H1 (cell line): Measurements from ENCODE around the gene CLINT1. TPM values are rescaled to one million over a fixed set of nuclear protein-coding genes. Genes with fewer than 3 reads are reported as not detected.

ENCODE experiments used
- CTCF ChIA-PET: fragments of 300-600 bp; sonication (Branson Sonifier 250); formaldehyde crosslinking; loops from one replicate; lab custom pipeline; 2021; ENCODE audit not compliant: partially characterized antibody; lab: Charles Lee
- POLR2A ChIA-PET: fragments of 300-600 bp; sonication (Branson Sonifier 250); formaldehyde crosslinking; loops from one replicate; lab custom pipeline; 2021; ENCODE audit warnings: inconsistent platforms; ENCODE audit not compliant: partially characterized antibody; lab: Charles Lee
- DNase-seq, 2 experiments: peaks; one replicate each; pipeline versions ENCODE4 v3.0.0 to v3.0.0-alpha.2; 2010 to 2022; ENCODE audit warnings: low spot score in 2 of 2, low read depth in 1 of 2, mixed read lengths in 1 of 2
- FAIRE-seq: peaks from 2 replicates; lab custom pipeline; 2011; peaks lifted over from hg19 to GRCh38; lab: Jason Lieb, UNC
- H2AFZ ChIP-seq: 2 replicates; pipeline ENCODE4 v1.8.1; 2012; ENCODE audit warnings: low read length, inconsistent platforms
- H2AK5ac ChIP-seq: 2 replicates; pipeline ENCODE4 v1.6.1; 2013; ENCODE audit warnings: low read depth, low read length
- H2BK120ac ChIP-seq: replicated peaks from 2 replicates; pipeline ENCODE3; 2013; ENCODE audit warnings: low read depth, low read length, inconsistent platforms
- H2BK12ac ChIP-seq: 2 replicates; pipeline ENCODE4 v1.6.1; 2013; ENCODE audit warnings: low read depth, low read length
- H2BK15ac ChIP-seq: 2 replicates; pipeline ENCODE4 v1.6.1; 2013; ENCODE audit warnings: low read length
- H2BK20ac ChIP-seq: 2 replicates; pipeline ENCODE4 v1.6.1; 2013; ENCODE audit warnings: low read length
- H2BK5ac ChIP-seq: 2 replicates; pipeline ENCODE4 v1.6.1; 2013; ENCODE audit warnings: low read depth, low read length
- H3K14ac ChIP-seq: 2 replicates; pipeline ENCODE4 v1.6.1; 2013; ENCODE audit warnings: inconsistent platforms; ENCODE audit not compliant: insufficient read length
- H3K18ac ChIP-seq: 2 replicates; pipeline ENCODE4 v1.6.1; 2013; ENCODE audit warnings: low read length; ENCODE audit errors: extremely low read depth
- H3K23ac ChIP-seq: 2 replicates; pipeline ENCODE4 v1.6.1; 2013; ENCODE audit warnings: inconsistent platforms; ENCODE audit not compliant: insufficient read length
- H3K23me2 ChIP-seq: 2 replicates; pipeline ENCODE4 v1.6.1; 2013; ENCODE audit warnings: low read depth, low read length
- H3K27ac ChIP-seq: 2 replicates; pipeline ENCODE4 v1.6.1; 2011; ENCODE audit warnings: low read depth, low read length, inconsistent platforms
- H3K27me3 ChIP-seq, 4 experiments: replicated peaks in 1 of 4; 1 replicate in 1 of 4; 2 replicates in 3 of 4; pipeline versions ENCODE4 v1.6.1 to v1.8.1; 2011 to 2013; ENCODE audit warnings: low read length in 3 of 4, mild to moderate bottlenecking in 3 of 4, inconsistent platforms in 2 of 4, mixed read lengths in 2 of 4, moderate library complexity in 1 of 4; ENCODE audit not compliant: control insufficient read depth in 3 of 4, insufficient read depth in 3 of 4; ENCODE audit errors: extremely low read depth in 1 of 4
- H3K36me3 ChIP-seq, 4 experiments: 2 replicates each; pipeline versions ENCODE4 v1.6.1 to v1.8.1; 2011 to 2013; ENCODE audit warnings: mild to moderate bottlenecking in 4 of 4, low read length in 3 of 4, moderate library complexity in 2 of 4, control low read depth in 1 of 4, inconsistent platforms in 1 of 4; ENCODE audit not compliant: insufficient read depth in 4 of 4, control insufficient read depth in 2 of 4
- H3K4ac ChIP-seq: replicated peaks from 2 replicates; pipeline ENCODE3; 2013; ENCODE audit warnings: low read length, low read depth, mixed read lengths, inconsistent platforms; ENCODE audit not compliant: insufficient read length
- H3K4me1 ChIP-seq, 4 experiments: replicated peaks in 1 of 4; 1 replicate in 1 of 4; 2 replicates in 3 of 4; pipeline versions ENCODE4 v1.6.1 to v1.8.1; 2011 to 2013; ENCODE audit warnings: low read length in 3 of 4, inconsistent platforms in 2 of 4, mixed read lengths in 1 of 4; ENCODE audit not compliant: insufficient read depth in 4 of 4, control insufficient read depth in 3 of 4
- H3K4me2 ChIP-seq, 2 experiments: 2 replicates each; pipeline versions ENCODE4 v1.6.1 to v1.8.1; 2011 to 2013; ENCODE audit warnings: low read depth in 2 of 2, low read length in 2 of 2, control low read depth in 1 of 2, inconsistent platforms in 1 of 2, mild to moderate bottlenecking in 1 of 2; ENCODE audit not compliant: insufficient read depth in 1 of 2
- H3K4me3 ChIP-seq, 4 experiments: fragments of 200-600, 300-600 bp in 1 of 4; sonication (generic), shearing (Covaris generic), sonication (Bioruptor Twin) in 1 of 4; 2 replicates each; pipeline versions ENCODE4 v1.5.1 to v1.8.1; 2011 to 2016; ENCODE audit warnings: low read length in 4 of 4, low read depth in 3 of 4, control low read depth in 2 of 4, inconsistent platforms in 2 of 4, mild to moderate bottlenecking in 2 of 4, mixed read lengths in 1 of 4, moderate library complexity in 1 of 4; ENCODE audit not compliant: insufficient read depth in 2 of 4; ENCODE audit errors: extremely low read depth in 1 of 4
- H3K56ac ChIP-seq: replicated peaks from 2 replicates; pipeline ENCODE3; 2013; ENCODE audit warnings: low read depth, mild to moderate bottlenecking, mixed read lengths, low read length, inconsistent platforms; ENCODE audit not compliant: insufficient read length
- H3K79me1 ChIP-seq: 2 replicates; pipeline ENCODE4 v1.6.1; 2013; ENCODE audit warnings: low read depth, low read length, control low read depth
- H3K79me2 ChIP-seq, 2 experiments: 2 replicates each; pipeline versions ENCODE4 v1.6.1 to v1.8.1; 2012 to 2013; ENCODE audit warnings: low read length in 2 of 2, mild to moderate bottlenecking in 2 of 2, inconsistent platforms in 1 of 2; ENCODE audit not compliant: insufficient read depth in 2 of 2, control insufficient read depth in 1 of 2
- H3K9ac ChIP-seq, 4 experiments: replicated peaks in 1 of 4; 1 replicate in 1 of 4; 2 replicates in 3 of 4; pipeline versions ENCODE4 v1.6.1 to v1.8.1; 2011 to 2013; ENCODE audit warnings: low read depth in 3 of 4, low read length in 3 of 4, control low read depth in 2 of 4, mild to moderate bottlenecking in 2 of 4, moderate library complexity in 2 of 4, inconsistent platforms in 1 of 4; ENCODE audit errors: extremely low read depth in 1 of 4
- H3K9me3 ChIP-seq, 2 experiments: 2 replicates each; pipeline versions ENCODE4 v1.6.1 to v1.8.1; 2012 to 2013; ENCODE audit warnings: mild to moderate bottlenecking in 2 of 2, moderate library complexity in 2 of 2, control low read depth in 1 of 2, inconsistent platforms in 1 of 2, low read depth in 1 of 2, low read length in 1 of 2, mixed read lengths in 1 of 2; ENCODE audit not compliant: insufficient read depth in 2 of 2
- H4K20me1 ChIP-seq, 2 experiments: replicated peaks in 1 of 2; 2 replicates each; pipeline versions ENCODE3 to v1.8.1; 2011 to 2013; ENCODE audit warnings: inconsistent platforms in 2 of 2, low read length in 2 of 2, mild to moderate bottlenecking in 1 of 2; ENCODE audit not compliant: insufficient read depth in 2 of 2, control insufficient read depth in 1 of 2
- H4K5ac ChIP-seq: 2 replicates; pipeline ENCODE4 v1.6.1; 2013; ENCODE audit warnings: low read length, low read depth, mixed read lengths, inconsistent platforms; ENCODE audit not compliant: insufficient read length
- H4K8ac ChIP-seq: 2 replicates; pipeline ENCODE4 v1.8.0; 2013; ENCODE audit warnings: mild to moderate bottlenecking, moderate library complexity, low read length, inconsistent platforms; ENCODE audit not compliant: insufficient read depth; ENCODE audit errors: extremely low read depth
- H4K91ac ChIP-seq: replicated peaks from 2 replicates; pipeline ENCODE3; 2013; ENCODE audit warnings: low read length, mixed read lengths, inconsistent platforms; ENCODE audit not compliant: insufficient read length
- ATF2 ChIP-seq: IDR thresholded peaks from 2 replicates; pipeline ENCODE4 v1.6.1; 2012; ENCODE audit warnings: low read length, inconsistent platforms
- E2F6 ChIP-seq: IDR thresholded peaks from 2 replicates; pipeline ENCODE4 v1.6.1; 2012; ENCODE audit warnings: inconsistent platforms
- HDAC2 ChIP-seq, 2 experiments: fragments of 300-600 bp in 1 of 2; sonication (generic) in 1 of 2; IDR thresholded peaks; 2 replicates each; pipeline ENCODE4 v1.6.1; 2011 to 2012; ENCODE audit warnings: low read depth in 2 of 2, low read length in 2 of 2, mild to moderate bottlenecking in 2 of 2, moderate library complexity in 2 of 2, borderline replicate concordance in 1 of 2, inconsistent platforms in 1 of 2
- KDM4A ChIP-seq: IDR thresholded peaks from one replicate; pipeline ENCODE4 v1.7.1; 2012; ENCODE audit warnings: low read depth, mild to moderate bottlenecking, moderate library complexity, low read length, inconsistent platforms; ENCODE audit not compliant: severe bottlenecking
- NANOG ChIP-seq: IDR thresholded peaks from 2 replicates; pipeline ENCODE4 v1.6.1; 2011; ENCODE audit warnings: low read length, low read depth, mild to moderate bottlenecking, inconsistent platforms; ENCODE audit not compliant: insufficient read depth, poor library complexity, severe bottlenecking
- POU5F1 ChIP-seq: IDR thresholded peaks from 2 replicates; pipeline ENCODE4 v1.6.1; 2011; ENCODE audit warnings: low read depth, mild to moderate bottlenecking, low read length, moderate library complexity
- RAD21 ChIP-seq, 2 experiments: IDR thresholded peaks in 1 of 2; conservative IDR thresholded peaks in 1 of 2; 2 replicates each; pipeline ENCODE4 v1.6.1; 2011; ENCODE audit warnings: low read depth in 2 of 2, low read length in 2 of 2, improper control_type of control experiment in 1 of 2, inconsistent platforms in 1 of 2, mild to moderate bottlenecking in 1 of 2, moderate library complexity in 1 of 2
- RFX5 ChIP-seq: IDR thresholded peaks from 2 replicates; pipeline ENCODE4 v1.6.1; 2011; ENCODE audit warnings: low read depth, low read length, improper control_type of control experiment, borderline replicate concordance
- SIRT6 ChIP-seq: IDR thresholded peaks from one replicate; pipeline ENCODE4 v1.7.1; 2012; ENCODE audit warnings: low read length, inconsistent platforms
- WGBS, 2 experiments: shearing (Covaris generic) in 1 of 2; methylation state at CpG; one replicate each; pipeline versions ENCODE4 v1.1.6 to v1.1.7; 2013 to 2015; ENCODE audit warnings: low lambda C conversion rate in 2 of 2, mixed read lengths in 2 of 2, inconsistent platforms in 1 of 2, low coverage in 1 of 2, missing lambda C conversion rate in 1 of 2; ENCODE audit not compliant: insufficient replicate concordance in 2 of 2, insufficient coverage in 1 of 2, insufficient read length in 1 of 2; ENCODE audit errors: extremely low coverage in 1 of 2, missing lambda C conversion rate in 1 of 2; 5-methylcytosine and 5-hydroxymethylcytosine counted together
- polyA plus RNA-seq, 7 experiments: library from polyadenylated mRNA; depleted of rRNA in 3 of 7; stranded (reverse) in 5 of 7; unstranded in 2 of 7; fragments of >200 nt in 5 of 7; fragments of 200-250 nt in 2 of 7; gene quantifications; 1 replicate in 5 of 7; 2 replicates in 1 of 7; 4 replicates in 1 of 7; pipeline versions ENCODE4 v1.2.1 to v1.2.3, GENCODE V29; 2011 to 2013; ENCODE audit warnings: missing spikeins in 2 of 7, mixed read lengths in 2 of 7
- total RNA-seq: library from RNA; stranded (reverse); fragmentation: NEBNext Ultra II Directional; extraction: Animal tissue kit (Norgen Biotek cat#: 25700); gene quantifications from 2 replicates; pipeline ENCODE4 v1.2.1, GENCODE V29; 2021
- TF ChIP-seq, protein P1 (sequence below): IDR thresholded peaks from 2 replicates; pipeline ENCODE4 v1.6.1; 2012; ENCODE audit warnings: inconsistent platforms

Gene CLINT1
- total and polyA plus RNA-seq, 2 of the 8 experiments (the other 6 are each of a cell fraction or from before 2014, with no cell fraction given): 85.9 to 140 TPM

DNA sequence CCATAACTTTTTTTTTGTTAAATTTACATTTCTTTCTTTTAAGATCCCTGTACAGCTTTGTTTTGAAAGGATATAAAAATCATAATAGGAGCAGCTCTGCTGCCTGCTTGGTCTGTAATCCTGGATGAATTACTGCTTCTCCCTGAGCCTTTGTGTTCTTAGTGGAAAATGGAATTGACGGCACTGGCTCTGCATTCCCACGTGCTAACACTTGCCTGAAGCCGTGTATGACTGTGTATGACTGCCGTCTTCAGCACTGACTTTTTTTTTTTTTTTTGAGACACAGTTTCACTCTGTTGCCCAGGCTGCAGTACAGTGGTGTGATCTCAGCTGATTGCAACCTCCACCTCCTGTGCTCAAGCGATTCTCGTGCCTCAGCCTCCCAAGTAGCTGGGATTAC lies 123.0 kb downstream of the CLINT1 start:
- Histone ChIP-seq H2AK5ac (no peak overlapping the region), H3K4me3 (no peak overlapping the region), H2BK15ac (no peak overlapping the region), H3K36me3 (peaks cover 3 to 47% (median 20%) of the 10 kb centered on the region in 4 experiments; a peak in 6 of 8 replicates), H4K8ac (no peak overlapping the region), H3K27ac (no peak overlapping the region), H3K14ac (no peak overlapping the region), H3K9me3 (0 out of 4 replicates have a peak, but pooled peaks cover 0 to 2% of the 10 kb centered on the region in 2 experiments), H3K79me2 (no peaks in the 10 kb centered on the region; a peak in 1 of 4 replicates), H3K4me2 (no peak overlapping the region), H4K20me1 (peaks cover 0 to 3% of the 10 kb centered on the region in 2 experiments), H3K9ac (no peak overlapping the region), H4K5ac (no peak overlapping the region), H3K56ac (no peak overlapping the region), H3K4ac (no peak overlapping the region), H3K23ac (no peak overlapping the region), H3K18ac (no peak overlapping the region), H3K4me1 (no peaks in the 10 kb centered on the region), H3K79me1 (no peaks in the 10 kb centered on the region), H2BK12ac (no peak overlapping the region), H3K23me2 (peaks cover 4% of the 10 kb centered on the region; the same call in 1 of the 2 replicates), H3K27me3 (no peaks in the 10 kb centered on the region), H2BK5ac (no peak overlapping the region), H2BK120ac (no peak overlapping the region), H2AFZ (no peak overlapping the region), H2BK20ac (no peak overlapping the region), H4K91ac (no peak overlapping the region)
- ChIA-PET POLR2A (interaction anchor here (0.6 kb wide), 1 partner anchor 357 kb away, joined by 4 read pairs; no protein-coding TSS in a partner anchor), CTCF (interaction anchor here (4.0 kb wide), 1 partner anchor 67 kb away, joined by 18 read pairs; no protein-coding TSS in a partner anchor)
- 95% methylated on average over 6 of the region's 6 CpGs; no CpG with 5 or more reads in 1 of the 2 experiments for WGBS, 2 experiments
- FAIRE-seq: no peak
- TF ChIP-seq, protein P1, sequence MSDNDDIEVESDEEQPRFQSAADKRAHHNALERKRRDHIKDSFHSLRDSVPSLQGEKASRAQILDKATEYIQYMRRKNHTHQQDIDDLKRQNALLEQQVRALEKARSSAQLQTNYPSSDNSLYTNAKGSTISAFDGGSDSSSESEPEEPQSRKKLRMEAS: no peak
- TF ChIP-seq RAD21 (IDR thresholded peaks at IDR 0.05 in 1 of 2, conservative IDR thresholded peaks at IDR 0.05 in 1 of 2; ENCODE audit: low read depth in 2 of 2, low read length in 2 of 2) (no peak), HDAC2 (IDR thresholded peaks at IDR 0.05; ENCODE audit: borderline replicate concordance in 1 of 2, low read depth in 2 of 2, low read length in 2 of 2) (no peak), NANOG (no peak), RFX5 (no peak), ATF2 (no peak), KDM4A (no peak), SIRT6 (no peak), E2F6 (no peak), POU5F1 (no peak)
- no peak for DNase-seq
